NT2/D1 (cell line): ENCODE data around the gene MPG.

Experiments
- SUZ12 ChIP-seq: IDR thresholded peaks from 2 replicates; pipeline ENCODE4 v1.6.1; 2011; ENCODE audit not compliant: insufficient read length, insufficient read depth; ENCODE audit errors: extremely low read depth
- YY1 ChIP-seq: IDR thresholded peaks from 2 replicates; pipeline ENCODE4 v1.6.1; 2011; ENCODE audit not compliant: insufficient read length, insufficient read depth

DNA sequence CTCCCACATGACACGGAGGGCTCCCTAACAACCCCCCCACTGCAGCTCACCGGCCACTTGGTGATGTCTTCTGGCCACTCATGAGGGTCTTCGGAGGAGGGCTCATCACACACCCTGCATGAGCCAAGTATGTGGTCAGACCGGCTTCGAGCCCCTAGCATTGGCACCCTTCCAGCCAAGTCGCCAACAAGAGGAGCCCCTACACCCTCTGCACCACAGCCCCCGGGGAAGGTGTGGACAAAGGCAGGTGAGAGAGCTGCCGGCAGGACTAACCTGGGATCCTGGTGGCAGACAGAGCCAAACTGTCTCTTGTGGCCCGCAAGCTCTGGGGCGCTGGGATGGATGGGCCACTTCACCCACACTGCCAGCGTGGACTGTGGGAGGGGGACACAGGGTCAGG is 17.9 kb upstream of the MPG start:
- TF ChIP-seq SUZ12 (no peak), YY1 (no peak)
